Stimulated activated CD4-positive, alpha-beta T cell treated with anti-CD3 and anti-CD28 coated beads, TNF-alpha, amount 100 ng/mL, for 24 hours (primary cell): Measurements from ENCODE around the gene SIL1.
"Not testable (repeated sequence)": the region's sequence is repeated elsewhere in the genome, so short reads cannot be mapped to it uniquely, and the experiment has no call there.

ENCODE experiments used
- DNase-seq, 3 experiments: peaks; one replicate each; pipeline ENCODE4 v3.0.0-alpha.2; 2020; ENCODE audit warnings: low read depth in 3 of 3

Gene SIL1

GRCh38 chr5:139068494-139069151 lies 129.5 kb downstream of the SIL1 start:
- DNase-seq: no peak

DNA sequence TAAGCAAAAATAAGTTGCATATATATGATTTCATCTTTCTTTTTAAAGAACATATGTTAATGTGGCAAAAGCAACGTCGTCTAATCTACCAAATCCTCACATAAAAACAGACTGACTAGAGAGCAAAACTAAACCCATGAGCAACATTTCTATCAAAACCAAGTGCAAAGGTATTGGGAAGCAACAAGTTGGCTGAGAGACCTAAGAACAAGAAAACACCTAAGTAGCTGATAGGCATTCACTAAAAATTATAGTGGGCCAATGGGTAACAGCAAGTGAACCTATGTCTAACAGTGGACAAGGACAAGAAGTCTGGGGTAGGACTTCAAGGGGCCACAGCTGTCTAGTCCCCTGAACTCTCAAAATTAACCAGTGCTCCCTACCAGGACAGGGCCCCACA lies 130.1 kb downstream of the SIL1 start:
- no peak for DNase-seq

DNA sequence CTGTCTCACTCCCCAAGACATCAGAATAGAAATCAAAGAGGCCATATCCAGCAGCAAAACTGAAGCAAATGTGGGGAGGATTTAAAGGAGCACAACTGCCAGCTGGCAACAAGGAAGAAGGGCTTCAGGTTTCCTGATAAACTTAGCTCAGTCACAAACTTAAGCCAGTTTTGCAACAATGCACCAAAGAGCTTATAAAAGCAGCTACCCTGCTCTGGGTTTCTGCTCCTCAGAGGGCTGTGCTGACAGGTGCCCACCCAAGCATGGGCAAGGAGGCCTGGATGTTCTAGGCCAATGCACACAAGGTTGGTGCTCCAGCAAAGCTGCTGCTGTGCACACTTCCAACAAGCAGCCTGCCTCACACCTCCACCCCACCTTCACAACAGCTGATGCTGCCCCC lies 132.9 kb downstream of the SIL1 start:
- DNase-seq: no peak

DNA sequence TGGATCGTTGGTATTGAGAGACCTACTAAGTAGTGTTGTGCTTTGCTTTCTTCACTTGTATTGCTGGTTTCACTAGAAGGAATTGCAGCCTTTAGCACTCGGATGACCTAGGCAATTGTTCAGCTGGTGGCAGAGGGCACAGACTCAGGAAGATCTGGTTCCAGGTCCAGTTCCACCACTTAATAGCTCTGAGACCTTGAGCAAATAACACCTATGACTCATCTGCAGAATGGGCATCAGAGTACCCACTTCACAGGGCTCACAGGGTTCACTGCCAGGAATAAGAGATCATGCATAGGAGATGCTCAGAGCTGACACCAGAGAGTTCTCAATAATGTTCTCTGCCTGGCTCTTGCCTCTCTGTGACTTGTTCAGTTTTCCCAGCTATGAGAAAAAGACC lies 133.6 kb downstream of the SIL1 start:
- no peak for DNase-seq

GRCh38 chr5:139063664-139064054 lies 134.5 kb downstream of the SIL1 start:
- DNase-seq: no peak

GRCh38 chr5:139062910-139063663 lies 135.1 kb downstream of the SIL1 start:
- no peak for DNase-seq

- DNase-seq: no peak
Observed at GRCh38 chr5:139061856-139062255, 136.3 kb downstream of the SIL1 start.

- no peak for DNase-seq
Observed at GRCh38 chr5:139061274-139061673, 136.9 kb downstream of the SIL1 start.

DNA sequence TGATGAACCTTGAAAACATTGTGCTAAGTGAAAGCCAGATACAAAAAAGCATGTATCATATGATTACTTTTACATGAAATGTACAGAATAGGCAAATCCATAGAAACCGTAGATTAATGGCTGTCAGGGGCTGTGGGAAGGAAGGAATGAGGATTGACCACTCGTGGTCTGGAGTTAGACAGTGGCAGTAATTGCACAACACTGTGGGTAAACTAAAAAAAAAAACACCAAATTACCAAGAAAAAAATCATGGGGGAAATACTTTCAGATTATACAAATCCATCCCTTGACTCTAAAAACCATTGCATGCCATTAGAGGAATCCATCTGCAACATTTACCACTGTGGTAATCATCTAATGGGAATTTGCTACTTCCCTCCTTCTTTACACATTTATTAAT lies 140.0 kb downstream of the SIL1 start:
- DNase-seq: no peak

GRCh38 chr5:139057045-139057939 lies 140.9 kb downstream of the SIL1 start:
- DNase-seq: not testable (repeated sequence)

DNA sequence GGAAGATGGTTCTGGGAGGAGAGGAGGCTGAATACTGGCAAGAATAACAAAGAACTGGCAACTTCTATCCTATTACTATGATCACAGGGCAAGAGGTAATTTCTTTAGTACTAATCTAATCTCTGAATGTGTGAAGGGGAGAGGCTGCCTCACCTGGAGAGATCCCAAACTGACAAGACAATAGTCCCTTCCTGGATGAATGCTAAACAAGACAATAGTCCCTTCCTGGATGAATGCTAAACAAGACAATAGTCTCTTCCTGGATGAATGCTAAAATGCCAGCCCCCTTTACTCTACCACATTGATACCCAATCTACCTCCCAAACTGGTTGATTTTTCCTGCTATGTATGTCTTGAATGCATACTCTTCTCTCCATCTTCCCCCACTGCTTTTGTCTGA lies 145.2 kb downstream of the SIL1 start:
- DNase-seq: no peak

DNA sequence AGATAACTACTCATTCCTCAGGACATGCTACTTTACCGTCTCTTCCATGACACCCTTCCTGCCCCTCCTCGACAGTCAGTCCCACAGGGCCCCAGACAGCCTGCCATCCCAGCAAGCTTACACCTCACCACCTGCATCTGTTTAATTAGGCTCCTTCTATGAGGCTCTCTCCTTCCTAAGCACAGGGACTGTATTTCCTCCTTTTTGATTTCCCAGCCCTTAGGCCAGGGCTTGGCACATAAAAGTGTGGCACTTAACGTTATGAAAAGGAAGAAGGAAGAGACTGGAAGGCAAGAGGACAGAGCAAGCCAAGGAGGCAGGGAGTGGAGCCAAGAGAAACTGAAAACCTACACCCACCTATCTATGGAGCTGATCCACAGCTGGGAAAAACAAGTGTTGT lies 146.8 kb downstream of the SIL1 start:
- no peak for DNase-seq

GRCh38 chr5:139050432-139050831 lies 147.7 kb downstream of the SIL1 start:
- no peak for DNase-seq

DNA sequence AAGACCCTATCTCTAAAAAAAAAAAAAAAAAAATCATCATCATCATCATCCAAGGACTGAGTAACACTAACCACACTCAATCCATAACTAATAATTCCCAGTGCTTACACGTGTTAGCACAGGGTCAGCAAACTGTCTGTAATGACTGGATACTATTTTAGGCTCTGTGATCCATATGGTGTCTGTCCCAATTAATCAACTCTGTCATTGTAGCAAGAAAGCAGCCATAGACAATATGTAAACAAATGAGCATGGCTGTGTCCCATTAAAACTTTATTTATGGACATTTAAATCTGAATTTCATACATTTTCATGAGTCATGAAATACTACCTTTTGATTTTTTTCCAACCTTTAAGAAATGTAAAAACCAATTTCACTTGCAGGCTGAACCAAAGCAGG lies 148.4 kb downstream of the SIL1 start:
- DNase-seq: no peak

- DNase-seq: no peak
Observed at GRCh38 chr5:139046551-139046950, 151.6 kb downstream of the SIL1 start.

DNA sequence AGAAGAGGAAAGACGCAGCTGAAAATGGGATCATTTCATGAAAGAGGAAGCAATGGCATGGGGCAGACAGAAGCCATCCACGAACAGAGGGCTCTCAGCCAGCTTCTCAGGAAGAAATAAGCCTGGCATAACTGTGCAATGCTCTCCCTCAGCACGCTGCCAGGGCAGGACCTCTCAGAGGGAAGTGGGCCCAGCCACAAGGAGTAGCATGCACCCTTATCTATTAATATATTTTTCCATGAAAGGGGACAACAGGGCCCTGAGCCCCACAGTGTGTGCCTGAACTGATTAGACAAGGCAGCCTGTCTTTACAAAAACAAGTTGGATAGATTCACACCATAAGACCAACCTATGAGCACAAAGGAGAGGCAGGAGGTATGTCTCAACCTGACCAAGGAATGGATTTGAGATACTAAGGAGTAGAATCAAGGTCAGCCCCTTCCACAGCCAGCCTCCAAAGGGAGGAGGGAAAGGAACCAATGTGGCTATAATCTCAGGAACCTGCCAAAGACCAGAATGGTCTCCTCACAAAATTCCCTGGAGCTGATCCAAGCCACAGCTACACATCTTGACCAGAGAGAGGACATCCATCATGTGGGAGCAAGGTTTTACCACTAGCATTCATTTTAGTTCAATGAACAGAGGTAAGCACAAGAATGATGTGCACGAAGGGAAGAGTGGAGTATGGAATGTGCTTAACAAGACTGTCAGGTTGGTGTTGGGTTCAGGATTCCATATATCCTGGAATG lies 154.8 kb downstream of the SIL1 start:
- no peak for DNase-seq

- DNase-seq: no peak
Observed at GRCh38 chr5:139040081-139040480, 158.1 kb downstream of the SIL1 start.

DNA sequence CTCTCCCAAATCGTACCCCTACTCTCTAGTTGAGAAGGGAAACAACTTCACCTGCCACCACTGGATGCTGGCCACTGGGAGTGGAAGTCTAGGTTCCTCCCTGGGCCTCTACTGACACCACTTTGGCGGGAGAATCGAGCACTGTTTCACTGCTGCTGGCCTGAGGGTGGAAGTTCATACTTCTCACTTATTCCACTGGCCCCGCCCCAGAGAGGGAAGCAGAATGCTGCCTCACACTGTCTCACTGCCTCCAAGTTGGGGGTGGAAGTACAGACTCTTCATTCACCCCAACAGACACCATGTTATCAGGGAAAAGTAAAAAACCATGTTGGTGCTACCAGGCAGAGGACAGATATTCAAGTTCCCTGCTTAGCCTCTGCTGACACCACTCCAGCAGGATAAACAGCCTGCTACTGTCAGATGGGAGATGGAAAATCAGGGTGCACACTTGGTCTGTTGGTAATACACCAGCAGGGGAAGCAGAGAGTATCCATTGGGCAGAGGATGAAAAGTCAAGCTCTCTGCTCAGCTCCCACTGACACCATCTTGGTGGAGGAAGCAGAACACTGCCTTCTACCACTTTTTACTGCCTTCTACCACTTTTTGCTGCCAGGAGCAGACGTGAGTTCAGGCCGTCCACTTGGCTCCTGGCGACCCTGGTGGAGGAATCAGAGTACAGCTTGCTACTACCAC lies 159.4 kb downstream of the SIL1 start:
- no peak for DNase-seq

GRCh38 chr5:139037732-139038131 lies 160.4 kb downstream of the SIL1 start:
- DNase-seq: no peak

GRCh38 chr5:139036332-139036731 lies 161.8 kb downstream of the SIL1 start:
- not testable (repeated sequence) for DNase-seq

DNA sequence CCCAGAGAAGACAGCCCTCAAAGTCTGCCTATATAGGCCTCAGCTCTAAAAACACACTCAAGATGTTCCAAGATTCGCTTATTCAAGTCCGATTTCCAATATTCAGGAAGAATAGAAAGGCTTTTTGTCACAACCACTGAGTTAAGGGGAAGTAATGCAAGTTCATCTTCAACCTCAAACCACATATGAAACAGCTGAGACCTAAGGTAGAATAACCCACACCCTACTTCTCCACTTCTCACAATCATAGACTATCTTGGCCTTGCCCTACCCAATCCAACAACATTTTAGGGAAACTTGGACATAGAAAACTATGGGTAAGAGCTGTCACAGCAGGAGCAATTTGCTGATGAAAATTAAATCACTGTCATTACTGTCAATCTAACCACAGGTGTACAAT lies 171.0 kb downstream of the SIL1 start:
- DNase-seq: no peak
